Measurements from ENCODE around the gene TAPBP.

Gene TAPBP

DNA sequence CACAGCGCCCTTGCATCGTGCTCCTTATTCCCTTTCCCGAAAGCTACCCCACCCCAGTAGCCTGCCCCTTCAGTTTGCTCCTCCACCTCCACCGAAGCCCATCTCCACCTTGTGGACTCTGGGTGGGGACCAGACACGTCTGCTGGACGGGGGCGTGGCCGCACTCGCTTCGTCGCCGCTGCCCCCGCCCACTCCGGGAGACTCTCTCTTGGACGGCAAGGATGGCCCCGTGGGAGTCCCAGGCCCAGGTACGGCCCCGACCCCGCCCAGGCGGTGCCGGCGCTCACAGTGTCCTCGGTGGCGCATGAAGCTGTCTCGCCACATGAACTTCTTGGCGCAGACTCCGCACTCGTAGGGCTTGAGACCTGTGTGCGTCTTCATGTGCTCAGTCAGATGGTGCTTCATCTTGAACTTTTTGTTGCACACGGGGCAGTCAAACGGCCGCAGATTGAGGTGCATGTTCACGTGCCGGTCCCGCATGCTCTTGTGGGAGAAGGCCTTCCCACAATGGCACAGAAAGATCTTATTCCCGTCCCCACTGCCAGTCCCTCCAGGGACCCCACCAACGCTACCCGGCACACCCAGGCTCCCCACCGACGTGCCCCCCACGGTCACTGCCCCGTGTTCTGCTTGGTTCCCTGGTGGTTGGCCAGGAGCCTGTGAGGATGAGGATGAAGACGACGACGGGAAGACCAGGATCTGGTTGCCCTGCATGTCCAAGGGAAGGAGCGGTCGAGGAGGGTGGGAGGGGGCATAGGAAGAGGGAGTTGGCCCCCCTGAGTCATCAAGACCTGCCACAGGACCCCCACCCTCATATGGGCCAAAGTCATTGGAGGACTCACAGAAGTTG, 1.3 kb upstream of the TAPBP start:
- Histone ChIP-seq H3K36me3 (ENCODE audit: insufficient read depth, low read length) (peaks cover 9% of the 10 kb centered on the region), H3K9ac (ENCODE audit: low read depth, low read length) (peak overlapping the region; percentile 85), H3K4me1 (ENCODE audit: insufficient read depth, low read length) (peaks cover 14% of the 10 kb centered on the region; the same call in 1 of the 2 replicates), H3K9me3 (ENCODE audit: control insufficient read depth, insufficient read depth, low read length) (no peaks in the 10 kb centered on the region)

- Histone ChIP-seq H3K9me3 (ENCODE audit: control insufficient read depth, insufficient read depth, low read length) (no peaks in the 10 kb centered on the region), H3K9ac (ENCODE audit: low read depth, low read length) (peak overlapping the region; percentile 85), H3K36me3 (ENCODE audit: insufficient read depth, low read length) (peaks cover 4% of the 10 kb centered on the region), H3K4me1 (ENCODE audit: insufficient read depth, low read length) (peaks cover 14% of the 10 kb centered on the region; the same call in 1 of the 2 replicates)
These were observed 651 bp upstream of the TAPBP start for GRCh38 chr6:33314515-33314942.

GRCh38 chr6:33313105-33313708, 671 bp downstream of the TAPBP start:
- Histone ChIP-seq H3K9me3 (ENCODE audit: control insufficient read depth, insufficient read depth, low read length) (no peaks in the 10 kb centered on the region), H3K9ac (ENCODE audit: low read depth, low read length) (peak overlapping the region; percentile 85), H3K36me3 (ENCODE audit: insufficient read depth, low read length) (no peaks in the 10 kb centered on the region), H3K4me1 (ENCODE audit: insufficient read depth, low read length) (peaks cover 9% of the 10 kb centered on the region; the same call in 1 of the 2 replicates)

- no peaks in the 10 kb centered on the region for H3K36me3 ChIP-seq (ENCODE audit: insufficient read depth, low read length)
- no peaks in the 10 kb centered on the region for H3K9me3 ChIP-seq (ENCODE audit: control insufficient read depth, insufficient read depth, low read length)
- H3K9ac ChIP-seq (ENCODE audit: low read depth, low read length), result peak overlapping the region; percentile 85; the same call in 1 of the 2 replicates
- H3K4me1 ChIP-seq (ENCODE audit: insufficient read depth, low read length), result peaks cover 9% of the 10 kb centered on the region; the same call in 1 of the 2 replicates
These were observed 1.3 kb downstream of the TAPBP start for GRCh38 chr6:33312361-33313104.

DNA sequence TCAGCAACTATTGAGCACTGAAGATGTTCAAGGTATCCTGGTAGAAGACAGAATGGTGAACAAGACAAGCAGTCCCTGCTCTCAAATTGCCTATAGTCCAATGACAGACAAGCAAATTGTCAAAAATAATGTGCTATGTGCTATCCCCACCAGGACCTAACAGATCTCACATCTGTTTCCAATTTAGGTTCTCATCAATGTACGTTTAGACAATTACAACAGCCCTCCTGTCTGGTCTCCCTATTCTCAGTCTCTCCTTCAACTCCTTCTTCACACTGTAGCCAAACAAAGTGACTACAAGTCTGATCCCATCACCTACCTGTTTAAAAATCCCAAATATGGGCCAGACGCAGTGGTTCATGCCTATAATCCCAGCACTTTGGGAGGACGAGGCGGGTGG, 7.5 kb downstream of the TAPBP start:
- Histone ChIP-seq H3K9me3 (ENCODE audit: control insufficient read depth, insufficient read depth, low read length) (no peaks in the 10 kb centered on the region), H3K4me1 (ENCODE audit: insufficient read depth, low read length) (no peaks in the 10 kb centered on the region), H3K9ac (ENCODE audit: low read depth, low read length) (no peak overlapping the region), H3K36me3 (ENCODE audit: insufficient read depth, low read length) (no peaks in the 10 kb centered on the region)

GRCh38 chr6:33305052-33305451, 8.8 kb downstream of the TAPBP start:
- H3K9ac ChIP-seq (ENCODE audit: low read depth, low read length), result no peak overlapping the region

DNA sequence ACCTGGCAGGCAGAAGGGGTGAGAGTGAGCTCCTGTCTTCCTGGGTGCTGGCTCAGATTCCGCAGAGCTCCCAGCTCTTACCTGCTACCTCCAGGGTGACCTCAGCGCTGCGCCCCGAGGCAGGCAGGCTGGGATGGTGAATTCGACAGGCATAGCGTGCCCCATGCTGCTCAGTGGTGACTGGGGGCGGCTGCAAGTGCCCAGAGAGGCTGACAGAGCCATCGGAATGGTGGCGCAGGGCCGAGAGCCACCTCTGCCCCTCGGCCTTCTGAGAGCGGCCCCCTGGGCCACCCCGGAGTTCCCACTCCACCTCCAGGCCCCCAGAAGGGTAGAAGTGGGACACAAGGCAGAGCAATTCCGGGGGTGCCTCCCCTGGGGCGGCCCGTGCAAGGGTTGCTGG, 9.7 kb downstream of the TAPBP start:
- no peaks in the 10 kb centered on the region for H3K36me3 ChIP-seq (ENCODE audit: insufficient read depth, low read length)
- H3K9me3 ChIP-seq (ENCODE audit: control insufficient read depth, insufficient read depth, low read length), result no peaks in the 10 kb centered on the region
- H3K9ac ChIP-seq (ENCODE audit: low read depth, low read length), result no peak overlapping the region
- no peaks in the 10 kb centered on the region for H3K4me1 ChIP-seq (ENCODE audit: insufficient read depth, low read length)

More at GRCh38 chr6:33305052-33305451, 8.8 kb downstream of the TAPBP start:
- no peaks in the 10 kb centered on the region for H3K36me3 ChIP-seq (ENCODE audit: insufficient read depth, low read length)
- no peaks in the 10 kb centered on the region for H3K4me1 ChIP-seq (ENCODE audit: insufficient read depth, low read length)
- H3K9me3 ChIP-seq (ENCODE audit: control insufficient read depth, insufficient read depth, low read length), result no peaks in the 10 kb centered on the region

DNA sequence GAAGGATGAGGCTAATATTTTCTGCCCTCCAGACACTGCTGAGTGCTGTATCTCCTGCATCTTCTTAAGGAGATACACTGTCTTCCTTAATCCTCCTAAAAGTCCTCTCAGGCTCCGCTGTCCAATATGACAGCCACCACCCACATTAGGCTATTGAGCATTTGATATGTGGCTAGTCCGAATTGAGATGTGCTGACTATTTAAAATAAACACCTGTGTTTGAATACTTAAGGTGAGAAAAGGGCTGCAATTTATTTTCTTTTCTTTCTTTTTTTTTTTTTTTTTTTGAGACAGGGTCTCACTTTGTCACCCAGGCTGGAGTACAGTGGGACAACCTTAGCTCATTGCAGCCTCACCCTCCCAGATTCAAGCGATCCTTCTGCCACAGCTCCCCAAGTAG, 12.0 kb downstream of the TAPBP start:
- H3K9me3 ChIP-seq (ENCODE audit: control insufficient read depth, insufficient read depth, low read length), result no peaks in the 10 kb centered on the region
- no peaks in the 10 kb centered on the region for H3K36me3 ChIP-seq (ENCODE audit: insufficient read depth, low read length)
- H3K9ac ChIP-seq (ENCODE audit: low read depth, low read length), result no peak overlapping the region
- no peaks in the 10 kb centered on the region for H3K4me1 ChIP-seq (ENCODE audit: insufficient read depth, low read length)

GRCh38 chr6:33299237-33299944, 14.5 kb downstream of the TAPBP start:
- H3K4me1 ChIP-seq (ENCODE audit: insufficient read depth, low read length), result no peaks in the 10 kb centered on the region
- H3K9ac ChIP-seq (ENCODE audit: low read depth, low read length), result peak overlapping the region; percentile 89
- no peaks in the 10 kb centered on the region for H3K9me3 ChIP-seq (ENCODE audit: control insufficient read depth, insufficient read depth, low read length)
- no peaks in the 10 kb centered on the region for H3K36me3 ChIP-seq (ENCODE audit: insufficient read depth, low read length)

- Histone ChIP-seq H3K4me1 (ENCODE audit: insufficient read depth, low read length) (no peaks in the 10 kb centered on the region), H3K36me3 (ENCODE audit: insufficient read depth, low read length) (no peaks in the 10 kb centered on the region), H3K9ac (ENCODE audit: low read depth, low read length) (peak within 1 kb of the TSS; percentile 89), H3K9me3 (ENCODE audit: control insufficient read depth, insufficient read depth, low read length) (no peaks in the 10 kb centered on the region)
These were observed 15.1 kb downstream of the TAPBP start, which contains the start of gene RGL2 for GRCh38 chr6:33298773-33299236. Gene RGL2, minus strand, starts transcription at chr6:33298942. Its CDS starts 332 bp downstream, at chr6:33298610.

DNA sequence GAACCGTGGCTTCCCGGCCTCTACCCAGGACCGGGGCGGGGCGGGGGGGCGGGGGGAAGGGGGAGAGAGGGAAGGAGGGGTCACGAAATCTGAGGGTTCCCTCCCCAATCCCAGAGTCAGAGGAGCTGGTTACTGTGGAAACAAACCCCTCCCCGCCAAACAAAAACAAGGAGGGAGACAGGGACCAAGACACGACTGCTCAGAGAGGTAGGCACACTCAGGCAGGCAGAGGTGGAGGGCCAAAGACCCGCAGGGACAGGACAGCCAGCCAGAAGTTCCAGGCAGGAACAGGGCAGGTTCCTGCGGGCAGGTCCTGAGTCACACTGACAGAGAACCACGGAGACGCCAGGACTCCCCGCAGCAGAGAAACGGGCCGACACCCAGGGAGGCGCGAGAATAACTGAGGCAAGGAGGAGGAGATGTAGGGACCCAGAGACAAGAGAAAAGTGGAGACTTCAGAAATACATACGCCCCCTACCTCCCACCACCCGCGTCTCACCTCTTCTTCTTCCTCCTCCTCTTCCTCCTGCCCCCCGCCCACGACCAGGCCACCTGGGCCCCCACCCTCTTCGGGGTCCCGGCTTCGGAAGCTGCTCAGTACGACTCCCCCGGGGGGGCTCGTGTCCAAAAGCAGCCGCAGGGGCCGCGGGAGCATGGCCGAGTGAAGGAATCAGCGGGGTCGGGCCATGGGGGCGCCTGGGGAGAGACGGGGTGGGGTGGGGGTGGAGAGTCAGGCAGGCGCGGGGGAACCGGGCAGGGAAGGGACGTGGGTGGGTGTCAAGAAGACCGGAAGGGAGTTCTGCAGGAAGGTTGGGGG, 15.7 kb downstream of the TAPBP start:
- Histone ChIP-seq H3K9ac (ENCODE audit: low read depth, low read length) (peak overlapping the region; percentile 89), H3K36me3 (ENCODE audit: insufficient read depth, low read length) (no peaks in the 10 kb centered on the region)

GRCh38 chr6:33297406-33297955, 16.4 kb downstream of the TAPBP start:
- no peaks in the 10 kb centered on the region for H3K4me1 ChIP-seq (ENCODE audit: insufficient read depth, low read length)
- H3K9me3 ChIP-seq (ENCODE audit: control insufficient read depth, insufficient read depth, low read length), result no peaks in the 10 kb centered on the region
- H3K9ac ChIP-seq (ENCODE audit: low read depth, low read length), result peak overlapping the region; percentile 72
- H3K36me3 ChIP-seq (ENCODE audit: insufficient read depth, low read length), result no peaks in the 10 kb centered on the region

More for the DNA sequence above, 15.7 kb downstream of the TAPBP start:
- H3K4me1 ChIP-seq (ENCODE audit: insufficient read depth, low read length), result no peaks in the 10 kb centered on the region
- no peaks in the 10 kb centered on the region for H3K9me3 ChIP-seq (ENCODE audit: control insufficient read depth, insufficient read depth, low read length)
